Measurements from ENCODE around the gene ADAMTSL1.

DNA sequence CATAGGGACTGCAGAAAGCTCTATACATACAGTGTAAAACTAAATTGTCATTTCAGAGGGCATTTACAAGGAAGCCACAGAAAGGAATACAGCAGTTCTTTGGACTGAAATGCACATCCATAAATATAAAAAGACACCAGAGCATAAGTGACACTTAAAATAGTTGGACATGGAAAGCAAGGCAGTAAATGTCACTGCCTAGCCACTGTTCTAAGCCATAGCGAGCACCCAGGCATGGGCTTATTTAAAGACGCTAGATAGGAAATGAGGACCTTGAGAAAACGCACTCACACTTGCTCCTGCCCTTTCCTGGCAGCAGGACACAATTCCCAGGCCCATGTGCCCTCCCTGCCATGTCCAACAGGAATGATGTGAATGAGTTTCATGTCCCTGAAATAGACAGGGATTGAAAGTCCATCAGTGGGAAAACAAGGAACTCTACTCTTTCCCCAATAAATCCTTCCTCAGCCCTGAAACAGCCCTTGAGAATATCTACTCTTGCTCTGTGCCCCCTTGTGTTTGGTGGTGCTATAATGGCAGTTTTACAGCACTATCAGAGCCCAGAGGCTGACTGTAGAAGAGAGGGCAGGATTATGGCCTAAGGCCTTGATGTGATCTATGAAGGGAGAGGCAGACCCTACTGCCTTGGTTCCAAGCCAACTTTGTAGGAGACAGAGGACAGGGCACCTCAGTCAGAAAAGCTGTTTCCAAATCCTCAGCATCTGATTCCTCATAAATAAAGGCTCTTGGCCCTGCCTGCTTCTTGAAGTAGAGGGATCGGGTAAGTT lies 376.1 kb downstream of the ADAMTSL1 start:
- TF ChIP-seq, protein P1, sequence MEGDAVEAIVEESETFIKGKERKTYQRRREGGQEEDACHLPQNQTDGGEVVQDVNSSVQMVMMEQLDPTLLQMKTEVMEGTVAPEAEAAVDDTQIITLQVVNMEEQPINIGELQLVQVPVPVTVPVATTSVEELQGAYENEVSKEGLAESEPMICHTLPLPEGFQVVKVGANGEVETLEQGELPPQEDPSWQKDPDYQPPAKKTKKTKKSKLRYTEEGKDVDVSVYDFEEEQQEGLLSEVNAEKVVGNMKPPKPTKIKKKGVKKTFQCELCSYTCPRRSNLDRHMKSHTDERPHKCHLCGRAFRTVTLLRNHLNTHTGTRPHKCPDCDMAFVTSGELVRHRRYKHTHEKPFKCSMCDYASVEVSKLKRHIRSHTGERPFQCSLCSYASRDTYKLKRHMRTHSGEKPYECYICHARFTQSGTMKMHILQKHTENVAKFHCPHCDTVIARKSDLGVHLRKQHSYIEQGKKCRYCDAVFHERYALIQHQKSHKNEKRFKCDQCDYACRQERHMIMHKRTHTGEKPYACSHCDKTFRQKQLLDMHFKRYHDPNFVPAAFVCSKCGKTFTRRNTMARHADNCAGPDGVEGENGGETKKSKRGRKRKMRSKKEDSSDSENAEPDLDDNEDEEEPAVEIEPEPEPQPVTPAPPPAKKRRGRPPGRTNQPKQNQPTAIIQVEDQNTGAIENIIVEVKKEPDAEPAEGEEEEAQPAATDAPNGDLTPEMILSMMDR (conservative IDR thresholded peaks at IDR 0.05 in 1 of 2, IDR thresholded peaks at IDR 0.05 in 1 of 2; ENCODE audit: extremely low read depth in 1 of 2, insufficient read depth in 1 of 2, low read depth in 1 of 2, low read length in 2 of 2) = no peak
- TF ChIP-seq EZH2 (IDR thresholded peaks at IDR 0.05; ENCODE audit: borderline replicate concordance, low read length) = no peak

All from mammary epithelial cell (primary cell).